HG02943 (cell line): Measurements from ENCODE around the gene SIGMAR1.

Experiments used
- ATAC-seq: cut with Tn5 transposase; IDR thresholded peaks from one replicate; pipeline ENCODE4 v1.9.1; 2021; ENCODE audit warnings: mild to moderate bottlenecking, low read depth, moderate library complexity; ENCODE audit not compliant: unreplicated experiment

Gene SIGMAR1

GRCh38 chr9:34633851-34634550, 3.6 kb downstream of the SIGMAR1 start:
- ATAC-seq: no peak

DNA sequence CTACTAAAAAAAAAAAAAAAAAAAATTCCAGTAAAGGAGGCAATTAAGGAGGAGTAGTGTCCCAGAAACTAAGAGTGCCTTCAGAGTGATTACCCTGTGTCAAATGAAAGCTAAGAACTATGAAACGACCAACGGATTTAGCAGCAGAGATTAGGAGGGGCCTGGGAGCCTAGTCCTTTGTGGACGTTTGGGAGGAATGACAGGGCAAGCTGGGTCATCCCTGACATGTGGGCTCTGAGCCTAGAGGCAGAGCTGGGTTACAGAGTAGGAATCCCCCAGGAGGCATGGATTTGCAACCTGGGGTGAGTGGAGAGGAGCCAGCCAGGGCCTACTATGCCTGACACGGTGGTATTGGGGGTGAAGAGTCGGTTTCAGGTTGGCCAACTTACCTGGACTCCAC, 4.4 kb downstream of the SIGMAR1 start:
- no peak for ATAC-seq

DNA sequence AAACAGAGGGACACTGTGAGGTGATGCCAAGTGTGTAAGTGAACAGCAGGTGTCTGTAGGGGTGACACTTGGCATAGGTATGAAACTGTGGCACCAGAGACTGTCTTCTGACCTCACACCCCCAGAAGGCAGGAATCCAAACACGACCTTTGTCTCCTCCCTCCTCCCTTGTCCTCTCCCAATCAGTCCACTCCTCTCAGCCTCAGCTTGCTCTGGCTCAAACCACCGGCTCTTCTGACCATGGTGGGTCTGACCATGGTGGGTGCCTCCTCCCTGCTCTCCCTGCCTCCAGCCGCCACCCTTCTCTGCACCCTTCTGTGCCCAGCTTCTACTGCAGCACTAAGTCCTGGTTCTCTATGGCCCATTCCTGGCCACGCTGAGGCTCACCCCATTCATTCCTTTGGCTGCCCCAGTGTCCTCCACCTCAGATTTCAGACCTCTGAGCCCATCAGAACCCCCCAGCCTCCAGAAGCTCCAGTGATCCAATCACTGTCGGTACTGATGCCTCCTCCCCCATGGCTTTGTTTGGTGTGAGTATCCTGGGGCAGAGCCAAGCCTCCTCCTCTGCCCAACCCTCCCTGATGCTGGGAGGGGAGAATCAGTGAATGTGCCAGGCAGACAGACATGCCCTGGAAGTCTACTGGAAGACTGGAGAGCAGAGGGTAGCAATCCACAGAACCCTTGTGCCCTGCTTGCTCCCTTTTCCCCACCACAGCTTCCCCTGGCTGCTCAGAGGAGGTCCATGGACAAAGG, 7.0 kb downstream of the SIGMAR1 start:
- no peak for ATAC-seq

DNA sequence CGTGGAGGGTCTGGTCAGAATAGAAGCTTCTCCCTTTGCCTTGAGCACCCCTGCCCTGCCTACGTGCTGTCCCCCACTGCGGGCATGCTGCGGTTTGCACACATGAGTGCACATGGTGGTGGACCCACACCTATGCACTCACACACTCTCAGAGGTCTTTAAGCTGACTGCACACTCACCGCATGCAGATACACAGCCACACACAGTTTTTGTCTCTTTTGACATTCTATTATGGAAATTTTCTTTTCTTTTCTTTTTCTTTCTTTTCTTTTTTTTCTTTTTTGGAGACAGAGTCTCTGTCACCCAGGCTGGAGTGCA, 8.1 kb downstream of the SIGMAR1 start:
- ATAC-seq: no peak

- ATAC-seq: no peak
Observed at GRCh38 chr9:34628656-34629490, 8.7 kb downstream of the SIGMAR1 start, which contains the start of gene ARID3C. Gene ARID3C (minus strand): TSS chr9:34629066. CDS start chr9:34628014, 1,052 bp downstream.

- ATAC-seq: no peak
Observed at GRCh38 chr9:34627716-34628655, 9.6 kb downstream of the SIGMAR1 start.

DNA sequence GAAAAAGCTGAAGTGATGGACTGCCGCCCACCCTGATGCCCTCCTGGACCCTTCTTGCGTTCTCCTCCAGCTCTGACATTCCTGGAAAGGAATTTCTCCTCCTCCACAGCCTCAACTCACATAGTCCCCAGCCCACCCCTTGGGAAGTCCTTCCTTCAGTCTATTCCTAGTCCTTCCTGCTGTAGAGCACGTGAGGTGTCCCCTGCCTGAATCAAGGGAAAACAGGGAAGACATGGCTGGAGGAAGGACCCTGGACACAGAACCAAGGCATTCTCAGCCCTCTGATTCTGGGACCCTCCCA, 12.5 kb downstream of the SIGMAR1 start:
- ATAC-seq: no peak

DNA sequence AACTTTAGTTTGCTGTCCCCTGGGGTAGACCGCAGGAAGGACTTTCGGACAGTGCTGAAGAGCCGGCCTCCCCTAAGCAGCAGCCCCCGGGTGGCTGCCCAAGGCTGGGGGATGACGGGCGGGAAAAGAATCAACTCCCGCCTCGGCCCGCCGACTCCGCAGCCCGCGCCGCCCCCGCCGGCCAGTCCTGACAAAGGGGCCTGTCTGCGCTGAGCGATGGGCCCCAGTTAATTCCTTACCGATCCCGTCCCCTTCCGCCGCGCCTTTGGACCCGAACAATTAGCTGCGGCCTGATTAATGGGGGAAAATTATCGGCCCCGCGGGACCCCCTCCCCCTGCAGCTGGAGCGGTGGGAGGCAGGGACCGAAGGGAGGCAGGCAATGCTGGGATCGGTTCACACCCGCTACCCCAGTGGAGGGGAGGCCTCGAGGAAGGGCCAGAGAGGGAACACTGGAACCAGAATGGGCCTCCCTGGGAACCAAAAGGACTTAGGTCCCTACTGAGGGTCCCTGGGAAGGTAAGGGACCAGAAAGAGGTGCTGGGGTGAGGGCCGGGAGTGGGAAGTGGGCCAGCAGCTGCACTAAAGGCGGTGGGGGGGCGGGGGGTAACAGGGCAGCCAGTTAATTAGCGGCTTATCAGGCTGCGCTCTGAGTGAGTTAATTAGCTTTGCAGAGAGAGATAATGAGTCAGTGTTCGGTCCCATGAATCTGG, 13.0 kb downstream of the SIGMAR1 start:
- ATAC-seq: no peak

GRCh38 chr9:34623374-34624235, 14.0 kb downstream of the SIGMAR1 start:
- no peak for ATAC-seq

GRCh38 chr9:34620061-34620994, 17.3 kb downstream of the SIGMAR1 start, which contains the start of gene DCTN3:
Gene DCTN3 (minus strand): TSS chr9:34620495. CDS start chr9:34620464, 31 bp downstream.
- ATAC-seq: peak; percentile 99

DNA sequence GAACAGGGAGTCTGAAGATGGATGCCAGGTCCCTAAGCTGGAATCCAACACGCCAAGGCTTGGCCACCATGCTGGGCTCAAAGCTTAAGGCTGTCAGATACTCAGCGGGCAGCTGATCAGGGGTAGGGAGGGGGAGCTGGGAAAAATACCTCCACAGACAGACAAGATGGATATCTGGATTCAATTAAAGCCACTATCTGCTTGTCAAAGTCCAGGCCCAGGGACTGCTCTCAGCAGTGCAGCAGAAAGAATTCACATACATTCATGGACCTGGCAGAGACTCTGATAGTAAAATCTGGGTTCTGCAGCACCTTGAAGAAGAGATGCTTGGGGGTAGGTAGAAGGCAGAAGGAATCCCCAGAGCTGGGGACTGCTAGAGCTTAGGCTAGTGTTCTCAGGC, 22.5 kb downstream of the SIGMAR1 start:
- ATAC-seq: no peak

DNA sequence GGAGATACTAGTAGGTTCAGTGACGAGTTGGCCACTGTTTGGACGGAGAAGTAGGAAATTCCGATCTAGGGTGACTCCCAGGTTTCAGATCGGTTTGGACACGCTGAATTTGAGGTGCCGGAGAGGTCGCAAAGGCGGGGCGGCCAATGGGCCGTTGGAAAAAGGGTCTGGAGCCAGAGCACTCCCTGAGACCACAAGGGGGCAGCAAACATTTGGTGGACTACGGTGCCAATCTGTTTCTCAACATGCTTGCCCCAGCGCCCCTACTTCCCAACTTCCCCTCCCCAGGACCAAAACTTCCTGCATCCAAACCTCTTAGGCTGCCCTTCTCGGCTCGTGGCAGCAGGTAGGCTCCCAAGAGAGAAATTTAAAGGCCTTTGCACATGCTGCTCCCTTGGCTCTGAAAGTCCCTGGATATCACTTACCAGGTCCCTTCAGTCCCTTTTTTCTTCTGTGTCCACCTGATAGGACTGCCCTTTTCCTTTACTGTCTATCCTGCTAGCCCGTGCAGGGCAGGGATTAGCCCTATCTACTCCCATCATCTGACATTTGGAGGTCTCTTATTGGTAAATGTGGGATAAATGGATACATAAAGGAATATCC, 24.7 kb downstream of the SIGMAR1 start:
- no peak for ATAC-seq

GRCh38 chr9:34611811-34612787, 25.5 kb downstream of the SIGMAR1 start, which contains the start of gene RPP25L:
Gene RPP25L (minus strand): TSS chr9:34612097. CDS start chr9:34611296, 801 bp downstream.
- peak; percentile 88 for ATAC-seq

- peak; percentile 10 for ATAC-seq
Observed at GRCh38 chr9:34611251-34611810, 26.3 kb downstream of the SIGMAR1 start.

DNA sequence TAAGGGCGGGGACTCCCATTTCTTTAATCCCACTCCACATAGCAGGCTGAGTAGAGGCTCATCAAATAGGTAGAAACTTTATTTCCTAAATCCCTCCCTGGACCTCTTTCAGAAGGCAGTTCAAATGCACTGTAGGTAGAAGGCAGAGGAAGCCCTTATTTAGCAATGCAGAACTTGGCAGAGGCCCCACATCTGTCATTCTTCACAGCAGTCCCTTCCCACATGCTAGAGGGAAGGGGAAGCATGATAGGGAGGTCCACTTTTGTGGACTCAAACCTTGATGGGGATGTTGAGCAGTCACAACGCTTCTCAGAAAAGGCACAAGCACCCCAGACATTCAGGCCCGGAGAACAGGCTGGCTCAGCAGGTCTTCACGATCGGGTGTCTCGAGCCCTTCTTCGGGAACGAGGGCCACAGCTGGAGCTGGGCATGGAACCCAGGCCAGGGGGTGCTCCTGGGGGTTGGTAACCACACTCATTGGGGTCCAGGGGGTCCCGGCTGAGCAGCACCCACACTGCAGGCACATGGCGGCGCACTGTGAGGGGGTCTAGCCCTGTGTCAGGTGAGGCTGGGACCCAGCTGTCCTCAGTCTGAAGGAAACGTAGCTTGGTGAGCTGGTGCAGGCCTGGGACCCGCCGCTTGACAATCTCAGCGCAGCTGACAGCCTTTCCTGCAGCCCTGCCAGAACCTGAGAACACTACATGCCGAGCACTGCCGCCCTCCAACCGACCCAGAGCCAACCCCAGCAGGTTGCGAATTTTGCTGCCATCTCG, 27.0 kb downstream of the SIGMAR1 start:
- no peak for ATAC-seq
